WERI-Rb-1 (cell line): ENCODE results near the gene SOX6.

ENCODE experiments used
- DNase-seq: peaks from one replicate; pipeline ENCODE4 v3.0.0-alpha.2; 2020
- H3K27ac ChIP-seq: fragments of 250-450 bp; sonication (Bioruptor Pico); 2 replicates; pipeline ENCODE4 v1.5.1; 2020; ENCODE audit warnings: mild to moderate bottlenecking, moderate library complexity
- H3K27me3 ChIP-seq: fragments of 250-450 bp; sonication (Bioruptor Pico); 2 replicates; pipeline ENCODE4 v1.5.1; 2021; ENCODE audit warnings: mild to moderate bottlenecking, low read depth, moderate library complexity; ENCODE audit not compliant: insufficient read depth, severe bottlenecking
- H3K36me3 ChIP-seq: fragments of 250-450 bp; sonication (Bioruptor Pico); 2 replicates; pipeline ENCODE4 v1.5.1; 2020; ENCODE audit warnings: mild to moderate bottlenecking, moderate library complexity
- H3K4me3 ChIP-seq: 2 replicates; pipeline ENCODE4 v1.5.1; 2011; ENCODE audit warnings: low read depth, mild to moderate bottlenecking, control low read depth, low read length
- H3K9me3 ChIP-seq: fragments of 250-450 bp; sonication (Bioruptor Pico); 2 replicates; pipeline ENCODE4 v1.5.1; 2021; ENCODE audit warnings: mild to moderate bottlenecking, moderate library complexity; ENCODE audit not compliant: severe bottlenecking
- TF ChIP-seq, protein P1 (sequence below): IDR thresholded peaks from 2 replicates; pipeline ENCODE4 v1.5.1; 2011; ENCODE audit warnings: low read depth, mild to moderate bottlenecking, control low read depth, inconsistent platforms, low read length

Gene SOX6

GRCh38 chr11:16178273-16178672 lies 178.1 kb downstream of the SOX6 start:
- no peak for DNase-seq

GRCh38 chr11:16177688-16178087 lies 178.7 kb downstream of the SOX6 start:
- H3K9me3 ChIP-seq: no peaks in the 10 kb centered on the region
- H3K4me3 ChIP-seq: no peak overlapping the region
- no peaks in the 10 kb centered on the region for H3K36me3 ChIP-seq
- H3K27me3 ChIP-seq: no peaks in the 10 kb centered on the region
- no peak for DNase-seq
- TF ChIP-seq, protein P1, sequence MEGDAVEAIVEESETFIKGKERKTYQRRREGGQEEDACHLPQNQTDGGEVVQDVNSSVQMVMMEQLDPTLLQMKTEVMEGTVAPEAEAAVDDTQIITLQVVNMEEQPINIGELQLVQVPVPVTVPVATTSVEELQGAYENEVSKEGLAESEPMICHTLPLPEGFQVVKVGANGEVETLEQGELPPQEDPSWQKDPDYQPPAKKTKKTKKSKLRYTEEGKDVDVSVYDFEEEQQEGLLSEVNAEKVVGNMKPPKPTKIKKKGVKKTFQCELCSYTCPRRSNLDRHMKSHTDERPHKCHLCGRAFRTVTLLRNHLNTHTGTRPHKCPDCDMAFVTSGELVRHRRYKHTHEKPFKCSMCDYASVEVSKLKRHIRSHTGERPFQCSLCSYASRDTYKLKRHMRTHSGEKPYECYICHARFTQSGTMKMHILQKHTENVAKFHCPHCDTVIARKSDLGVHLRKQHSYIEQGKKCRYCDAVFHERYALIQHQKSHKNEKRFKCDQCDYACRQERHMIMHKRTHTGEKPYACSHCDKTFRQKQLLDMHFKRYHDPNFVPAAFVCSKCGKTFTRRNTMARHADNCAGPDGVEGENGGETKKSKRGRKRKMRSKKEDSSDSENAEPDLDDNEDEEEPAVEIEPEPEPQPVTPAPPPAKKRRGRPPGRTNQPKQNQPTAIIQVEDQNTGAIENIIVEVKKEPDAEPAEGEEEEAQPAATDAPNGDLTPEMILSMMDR: no peak
- H3K27ac ChIP-seq: no peak overlapping the region

More at GRCh38 chr11:16178273-16178672, 178.1 kb downstream of the SOX6 start:
- Histone ChIP-seq H3K4me3 (no peak overlapping the region), H3K27ac (no peak overlapping the region), H3K27me3 (no peaks in the 10 kb centered on the region), H3K36me3 (no peaks in the 10 kb centered on the region), H3K9me3 (no peaks in the 10 kb centered on the region)
- TF ChIP-seq, protein P1: no peak

- no peak for DNase-seq
- Histone ChIP-seq H3K36me3 (no peaks in the 10 kb centered on the region), H3K27ac (no peak overlapping the region), H3K9me3 (no peaks in the 10 kb centered on the region), H3K4me3 (no peak overlapping the region), H3K27me3 (no peaks in the 10 kb centered on the region)
- TF ChIP-seq, protein P1: no peak
Observed at GRCh38 chr11:16173798-16174197, 182.5 kb downstream of the SOX6 start.

DNA sequence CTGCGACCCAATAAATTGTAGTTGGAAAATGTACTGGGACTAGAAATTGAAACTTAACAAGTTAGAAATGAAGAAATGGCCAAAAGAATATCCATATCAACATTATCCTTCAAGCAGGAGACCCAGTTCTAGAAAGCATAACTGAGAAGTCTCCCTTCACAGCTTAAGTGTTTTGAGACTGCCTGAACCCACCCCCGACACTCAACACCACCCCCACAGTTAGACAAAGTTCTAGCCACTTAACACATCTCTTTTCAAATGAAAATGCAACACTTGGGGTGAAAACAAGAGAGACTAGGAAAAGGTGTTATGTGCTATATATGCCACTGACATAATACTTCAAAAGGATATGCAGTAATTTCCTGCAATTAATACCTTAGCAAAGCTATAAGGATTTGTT lies 184.5 kb downstream of the SOX6 start:
- no peak overlapping the region for H3K27ac ChIP-seq
- no peaks in the 10 kb centered on the region for H3K36me3 ChIP-seq
- no peaks in the 10 kb centered on the region for H3K27me3 ChIP-seq
- no peaks in the 10 kb centered on the region for H3K9me3 ChIP-seq
- H3K4me3 ChIP-seq: no peak overlapping the region
- TF ChIP-seq, protein P1: no peak
- no peak for DNase-seq

DNA sequence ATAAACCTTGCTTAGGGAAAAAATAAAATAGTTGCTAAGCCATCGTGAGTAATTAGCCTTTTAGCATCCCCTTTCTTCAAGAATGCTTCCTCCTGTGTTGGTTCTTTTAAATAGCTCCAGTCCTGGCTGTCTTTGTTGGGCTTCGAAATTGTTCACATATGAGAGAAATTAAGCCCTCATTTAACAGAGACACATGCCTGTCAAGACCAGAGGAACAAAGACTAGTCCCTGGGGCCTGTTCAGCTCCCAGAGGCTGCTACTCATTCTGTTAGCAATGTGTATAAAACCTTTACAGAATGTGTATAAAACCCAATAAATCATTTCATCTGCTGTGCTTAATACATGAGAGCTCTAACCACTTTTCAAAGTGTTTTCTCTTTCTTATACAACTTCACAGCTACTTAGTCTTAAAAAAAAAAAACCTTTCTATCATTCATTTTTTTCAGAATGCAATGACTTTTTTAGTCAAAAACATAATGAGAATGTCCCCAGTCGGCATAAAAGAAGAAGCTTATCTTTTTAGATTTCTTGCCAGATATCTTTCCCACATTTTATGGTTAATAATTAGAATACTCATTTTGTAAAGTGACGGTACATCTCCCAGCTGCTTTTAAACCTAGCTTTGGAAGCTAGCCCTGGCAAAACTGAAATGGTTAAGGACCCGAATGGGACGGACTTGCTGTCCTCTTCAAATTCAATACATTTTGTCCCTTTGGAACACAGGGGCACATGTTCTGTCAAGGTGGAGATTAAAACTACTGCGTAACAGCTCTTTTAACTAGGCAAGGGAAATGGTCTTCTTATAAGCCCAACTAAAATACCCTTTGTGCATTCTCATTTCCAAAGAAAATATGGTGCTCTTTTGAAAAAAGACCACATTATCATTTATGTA lies 186.1 kb downstream of the SOX6 start:
- Histone ChIP-seq H3K36me3 (no peaks in the 10 kb centered on the region), H3K27me3 (no peaks in the 10 kb centered on the region), H3K27ac (no peak overlapping the region), H3K9me3 (no peaks in the 10 kb centered on the region), H3K4me3 (no peak overlapping the region)
- TF ChIP-seq, protein P1: no peak
- DNase-seq: no peak
